NCI-H2029 treated with DMSO at 0.1 percent for 48 hours (cell line): ENCODE data around the gene MLXIPL.
"Not testable (repeated sequence)": the region's sequence is repeated elsewhere in the genome, so short reads cannot be mapped to it uniquely, and the experiment has no call there.

Experiments
- DNase-seq: peaks from one replicate; lab custom pipeline; 2025; lab: John Stamatoyannopoulos, UW

Gene MLXIPL

GRCh38 chr7:73646785-73647724, 22.7 kb upstream of the MLXIPL start:
- no peak for DNase-seq

- DNase-seq: no peak
These were observed 21.4 kb upstream of the MLXIPL start for GRCh38 chr7:73645643-73646174.

GRCh38 chr7:73644688-73645286, 20.5 kb upstream of the MLXIPL start:
- no peak for DNase-seq

- no peak for DNase-seq
These were observed 18.5 kb upstream of the MLXIPL start for GRCh38 chr7:73642834-73643233.

- DNase-seq: no peak
These were observed 14.6 kb upstream of the MLXIPL start for GRCh38 chr7:73638911-73639310.

- DNase-seq: no peak
These were observed 11.3 kb upstream of the MLXIPL start for GRCh38 chr7:73635428-73636200.

- no peak for DNase-seq
These were observed 9.5 kb upstream of the MLXIPL start for GRCh38 chr7:73633844-73634243.

- DNase-seq: no peak
These were observed 9.0 kb upstream of the MLXIPL start for GRCh38 chr7:73633323-73633722.

- no peak for DNase-seq
These were observed 7.2 kb upstream of the MLXIPL start for GRCh38 chr7:73631558-73631957.

GRCh38 chr7:73628504-73628903, 4.2 kb upstream of the MLXIPL start:
- no peak for DNase-seq

GRCh38 chr7:73626814-73627213, 2.5 kb upstream of the MLXIPL start:
- DNase-seq: no peak

- no peak for DNase-seq
These were observed 954 bp upstream of the MLXIPL start for GRCh38 chr7:73625276-73625675.

GRCh38 chr7:73624669-73625001, 313 bp upstream of the MLXIPL start:
- no peak for DNase-seq

- no peak for DNase-seq
These were observed 1.2 kb downstream of the MLXIPL start for GRCh38 chr7:73622909-73623797.

- no peak for DNase-seq
These were observed 1.8 kb downstream of the MLXIPL start for GRCh38 chr7:73622527-73622908.

GRCh38 chr7:73621168-73622063, 2.9 kb downstream of the MLXIPL start:
- no peak for DNase-seq

- DNase-seq: not testable (repeated sequence)
These were observed 4.9 kb downstream of the MLXIPL start for GRCh38 chr7:73619394-73619793.

GRCh38 chr7:73618538-73618937, 5.8 kb downstream of the MLXIPL start:
- DNase-seq: no peak

GRCh38 chr7:73617520-73617919, 6.8 kb downstream of the MLXIPL start:
- DNase-seq: not testable (repeated sequence)

- DNase-seq: no peak
These were observed 8.4 kb downstream of the MLXIPL start for GRCh38 chr7:73615886-73616285.
